Uterus (tissue), 2 donors: Measurements from ENCODE around the gene VWA3B.

Source experiments
- POLR2A ChIP-seq, 2 donors: fragments of 450-650 bp; IDR thresholded peaks; one replicate each; pipeline ENCODE4 v1.6.1; 2016; ENCODE audit warnings: antibody characterized with exemption in 2 of 2, mild to moderate bottlenecking in 1 of 2, moderate library complexity in 1 of 2
- TF ChIP-seq, protein P1 (sequence below), 4 experiments: fragments of 200-600 bp in 2 of 4; fragments of 450-650 bp in 2 of 4; sonication (generic) in 2 of 4; IDR thresholded peaks; one replicate each; pipeline ENCODE4 v1.5.1; 2016 to 2019; ENCODE audit warnings: antibody characterized with exemption in 4 of 4, mild to moderate bottlenecking in 2 of 4, moderate library complexity in 1 of 4

DNA sequence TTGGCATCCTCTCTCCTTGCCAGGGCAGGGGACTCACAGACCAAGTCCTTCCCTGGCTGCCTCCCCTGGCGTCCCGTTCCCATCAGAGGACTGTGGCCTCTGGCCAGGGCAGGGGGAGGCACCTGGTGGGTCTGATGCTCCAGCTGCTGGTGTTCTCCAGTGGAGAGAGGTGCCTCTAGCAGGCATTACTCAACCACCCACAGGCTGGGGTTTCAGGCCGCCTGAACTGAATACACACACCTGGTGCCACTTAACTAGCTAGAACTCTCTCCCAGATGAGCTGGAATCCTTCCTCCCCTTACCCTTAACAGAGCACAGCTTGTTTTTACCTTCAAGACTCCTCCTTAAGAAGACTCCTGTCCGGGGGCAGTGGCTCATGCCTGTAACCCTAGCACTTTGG, 221.6 kb downstream of the VWA3B start:
- TF ChIP-seq POLR2A (IDR thresholded peaks at IDR 0.05) = no peak
- TF ChIP-seq, protein P1, sequence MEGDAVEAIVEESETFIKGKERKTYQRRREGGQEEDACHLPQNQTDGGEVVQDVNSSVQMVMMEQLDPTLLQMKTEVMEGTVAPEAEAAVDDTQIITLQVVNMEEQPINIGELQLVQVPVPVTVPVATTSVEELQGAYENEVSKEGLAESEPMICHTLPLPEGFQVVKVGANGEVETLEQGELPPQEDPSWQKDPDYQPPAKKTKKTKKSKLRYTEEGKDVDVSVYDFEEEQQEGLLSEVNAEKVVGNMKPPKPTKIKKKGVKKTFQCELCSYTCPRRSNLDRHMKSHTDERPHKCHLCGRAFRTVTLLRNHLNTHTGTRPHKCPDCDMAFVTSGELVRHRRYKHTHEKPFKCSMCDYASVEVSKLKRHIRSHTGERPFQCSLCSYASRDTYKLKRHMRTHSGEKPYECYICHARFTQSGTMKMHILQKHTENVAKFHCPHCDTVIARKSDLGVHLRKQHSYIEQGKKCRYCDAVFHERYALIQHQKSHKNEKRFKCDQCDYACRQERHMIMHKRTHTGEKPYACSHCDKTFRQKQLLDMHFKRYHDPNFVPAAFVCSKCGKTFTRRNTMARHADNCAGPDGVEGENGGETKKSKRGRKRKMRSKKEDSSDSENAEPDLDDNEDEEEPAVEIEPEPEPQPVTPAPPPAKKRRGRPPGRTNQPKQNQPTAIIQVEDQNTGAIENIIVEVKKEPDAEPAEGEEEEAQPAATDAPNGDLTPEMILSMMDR (IDR thresholded peaks at IDR 0.05) = no peak
